ENCODE results near the gene NCOA7. TPM values are rescaled to one million over a fixed set of nuclear protein-coding genes. Genes with fewer than 3 reads are reported as not detected.

The NCOA7 gene
- total and polyA plus RNA-seq, 2 of the 8 experiments (the other 6 are each of a cell fraction or from before 2014, with no cell fraction given), result 2.6 to 10.7 TPM

DNA sequence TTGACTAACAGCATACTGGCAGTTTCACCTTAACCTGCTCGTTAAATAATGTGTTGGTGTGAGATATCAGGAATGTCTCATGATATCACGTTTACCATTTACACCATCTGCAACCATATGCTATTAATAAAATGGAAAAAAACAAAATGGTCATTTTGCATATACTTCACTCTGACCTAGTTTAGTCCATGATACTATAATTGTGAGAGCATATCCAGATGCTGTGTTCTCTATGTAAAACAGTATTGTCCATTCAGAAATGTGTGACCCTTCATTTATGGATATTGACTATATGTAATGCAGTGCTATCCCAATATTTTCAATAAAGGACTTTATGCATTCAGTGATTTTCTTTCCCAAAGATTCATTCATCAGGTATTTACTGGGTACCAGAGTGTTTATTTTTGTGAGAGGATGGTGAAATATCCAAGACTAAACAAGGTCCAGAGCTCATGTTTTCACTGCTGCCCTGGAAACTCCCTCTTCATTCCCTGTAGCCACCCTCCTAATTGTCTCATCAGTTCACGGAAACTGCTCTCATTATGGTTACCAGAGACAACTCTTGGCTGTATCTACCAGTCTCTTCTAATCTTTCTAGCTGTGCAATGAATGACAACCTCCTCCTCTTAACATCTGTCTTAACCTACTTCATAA, 140.1 kb downstream of the NCOA7 start (continued):
- TF ChIP-seq ATF2 (IDR thresholded peaks at IDR 0.05; ENCODE audit: low read length) (no peak), YY1 (IDR thresholded peaks at IDR 0.05; ENCODE audit: low read depth, low read length) (no peak), KDM4A (IDR thresholded peaks at IDR 0.05; ENCODE audit: low read depth, low read length, severe bottlenecking) (no peak), TBP (IDR thresholded peaks at IDR 0.05; ENCODE audit: low read depth, low read length) (no peak)
